ENCODE data around the gene WDFY4.

WDFY4 gene

GRCh38 chr10:48937796-48938195, 253.1 kb downstream of the WDFY4 start:
- no peak for DNase-seq (ENCODE audit: low read depth in 1 of 2, low spot score in 1 of 2)

- DNase-seq (ENCODE audit: low read depth in 1 of 2, low spot score in 1 of 2): no peak
Observed at GRCh38 chr10:48938281-48938680, 253.6 kb downstream of the WDFY4 start.

- DNase-seq (ENCODE audit: low read depth in 1 of 2, low spot score in 1 of 2): no peak
Observed at GRCh38 chr10:48938990-48939536, 254.4 kb downstream of the WDFY4 start.

DNA sequence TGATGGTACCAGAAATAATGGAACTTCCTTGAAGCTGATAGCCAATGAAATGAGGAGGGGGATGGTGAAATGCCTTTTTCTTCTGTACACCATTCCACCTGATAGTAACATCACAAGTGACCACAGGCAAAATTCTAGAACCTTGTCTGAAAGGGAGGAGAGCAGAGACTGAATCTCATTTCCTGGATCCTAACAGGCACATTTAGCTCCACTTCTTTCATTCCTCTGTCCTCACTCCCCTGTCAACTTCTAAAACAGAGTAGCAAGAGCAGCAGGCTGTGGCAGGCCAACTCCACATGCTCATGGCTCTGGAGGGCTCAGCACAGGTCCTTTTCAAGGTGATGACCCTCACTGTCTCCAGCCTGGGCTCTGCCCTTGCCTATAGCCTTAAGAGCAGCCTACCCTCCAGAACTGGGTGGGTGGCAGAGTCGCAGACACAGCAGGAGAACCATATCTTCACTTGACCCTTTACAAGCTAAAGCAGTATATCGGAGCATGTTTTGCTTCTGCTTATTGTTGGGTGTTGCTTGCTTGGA, 255.2 kb downstream of the WDFY4 start, which contains the start of gene LRRC18:
TSS of gene LRRC18 (minus strand) at position 51 of the 536 bp plus-strand sequence. CDS start 25,685 bp downstream, outside the sequence.
- no peak for DNase-seq (ENCODE audit: low read depth in 1 of 2, low spot score in 1 of 2)

DNA sequence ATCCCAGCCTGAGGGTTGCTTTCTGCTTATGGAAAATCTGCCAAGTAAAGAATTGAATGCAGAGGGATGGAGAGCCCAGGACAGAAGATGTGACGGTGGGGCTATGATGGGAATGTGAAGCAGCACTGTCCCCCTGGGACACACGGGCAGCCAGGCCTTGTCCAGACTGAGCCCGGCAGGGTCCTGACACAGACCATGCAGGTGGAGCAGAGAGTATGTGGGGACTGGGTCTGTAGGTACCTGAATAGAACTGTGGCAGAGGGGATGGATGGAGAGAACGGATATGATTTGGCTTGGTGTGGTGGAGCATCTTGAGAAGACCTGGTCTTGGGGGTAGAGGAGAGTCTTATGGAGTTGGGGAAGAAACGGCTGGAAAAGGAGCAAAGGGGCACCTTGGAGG, 255.7 kb downstream of the WDFY4 start:
- DNase-seq (ENCODE audit: low read depth in 1 of 2, low spot score in 1 of 2): no peak

- DNase-seq (ENCODE audit: low read depth in 1 of 2, low spot score in 1 of 2): no peak
Observed at GRCh38 chr10:48940958-48941357, 256.3 kb downstream of the WDFY4 start.

- no peak for DNase-seq (ENCODE audit: low read depth in 1 of 2, low spot score in 1 of 2)
Observed at GRCh38 chr10:48941427-48942075, 256.9 kb downstream of the WDFY4 start.

- DNase-seq (ENCODE audit: low read depth in 1 of 2, low spot score in 1 of 2): no peak
Observed at GRCh38 chr10:48943096-48943495, 258.4 kb downstream of the WDFY4 start.

DNA sequence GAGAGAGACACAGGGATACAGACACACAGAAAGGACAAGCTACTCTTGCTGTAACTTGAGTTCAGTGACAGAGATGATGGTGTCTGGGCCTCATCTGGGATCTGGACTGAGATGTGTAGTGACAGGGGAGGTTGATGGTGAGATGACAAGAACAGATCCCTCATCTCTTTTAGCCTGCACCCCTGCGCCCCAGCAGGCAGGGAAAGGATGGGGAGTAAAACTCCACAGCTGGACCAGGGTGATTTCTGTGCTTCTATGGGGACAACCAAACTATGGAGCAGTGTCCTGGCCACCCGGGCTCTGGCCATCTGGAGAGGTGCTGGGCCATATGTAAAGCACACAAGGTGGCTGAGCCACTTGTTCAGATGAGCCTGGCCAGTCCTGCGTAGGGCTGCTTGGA, 259.5 kb downstream of the WDFY4 start:
- DNase-seq (ENCODE audit: low read depth in 1 of 2, low spot score in 1 of 2): no peak

DNA sequence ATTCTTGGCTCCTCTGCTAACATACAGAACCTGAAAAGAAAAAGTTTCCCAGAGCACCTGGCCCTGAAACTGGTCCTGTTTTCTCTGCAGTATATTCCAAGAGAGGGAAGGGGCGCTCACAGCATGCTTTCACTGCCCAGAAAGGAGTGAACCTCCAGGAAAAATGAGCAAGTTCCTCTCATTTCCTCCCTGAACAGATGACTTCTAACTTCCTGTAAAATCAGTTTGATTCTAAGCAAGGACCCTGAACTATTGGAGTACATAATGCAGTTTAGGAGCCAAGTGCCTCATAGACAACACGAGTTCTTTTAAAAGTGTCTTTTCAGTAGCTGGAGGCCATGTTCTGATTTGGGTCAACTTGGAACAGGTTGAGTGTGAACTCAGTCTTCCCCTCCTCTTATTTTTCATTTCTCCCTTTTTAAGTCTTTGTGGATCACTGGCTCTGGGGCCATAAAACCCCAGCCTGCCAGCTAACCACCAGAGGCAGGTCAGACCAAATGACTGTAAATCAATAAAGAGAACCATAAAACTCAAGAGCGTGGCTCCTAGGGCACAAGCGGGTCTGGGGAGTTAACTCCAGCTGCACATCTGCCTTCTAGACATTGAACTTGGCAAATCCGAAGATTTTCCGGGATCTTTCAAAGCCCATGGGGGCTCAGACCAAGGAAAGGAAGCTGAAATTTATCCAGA, 260.9 kb downstream of the WDFY4 start:
- DNase-seq (ENCODE audit: low read depth in 1 of 2, low spot score in 1 of 2): no peak

GRCh38 chr10:48946332-48946731, 261.7 kb downstream of the WDFY4 start:
- no peak for DNase-seq (ENCODE audit: low read depth in 1 of 2, low spot score in 1 of 2)

DNA sequence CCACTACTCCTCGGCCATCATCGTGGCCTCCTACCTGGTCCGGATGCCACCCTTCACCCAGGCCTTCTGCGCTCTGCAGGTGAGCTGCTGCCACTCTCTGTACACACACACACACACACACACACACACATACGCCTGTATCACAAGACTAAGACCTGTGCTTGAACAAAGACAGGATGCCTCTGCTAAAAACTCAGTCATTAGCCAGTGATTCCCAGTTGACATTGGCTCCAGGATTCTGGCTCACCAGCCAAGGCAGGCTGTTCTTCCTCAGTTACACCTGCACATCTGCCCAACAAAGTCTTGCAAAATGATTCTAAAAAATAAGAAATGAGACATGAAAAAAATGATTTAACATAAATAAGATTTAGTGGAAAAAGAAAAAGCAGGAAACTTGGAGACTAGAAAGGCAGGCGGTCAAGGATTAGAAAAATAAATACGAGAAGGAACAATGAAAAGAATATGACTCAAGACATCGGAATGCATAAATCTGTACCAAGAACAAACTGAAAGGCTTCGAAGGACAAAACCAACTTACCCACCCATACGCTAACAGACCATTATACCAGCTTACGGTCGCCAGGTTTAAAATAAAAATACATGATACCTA, 262.3 kb downstream of the WDFY4 start:
- DNase-seq (ENCODE audit: low read depth in 1 of 2, low spot score in 1 of 2): no peak

DNA sequence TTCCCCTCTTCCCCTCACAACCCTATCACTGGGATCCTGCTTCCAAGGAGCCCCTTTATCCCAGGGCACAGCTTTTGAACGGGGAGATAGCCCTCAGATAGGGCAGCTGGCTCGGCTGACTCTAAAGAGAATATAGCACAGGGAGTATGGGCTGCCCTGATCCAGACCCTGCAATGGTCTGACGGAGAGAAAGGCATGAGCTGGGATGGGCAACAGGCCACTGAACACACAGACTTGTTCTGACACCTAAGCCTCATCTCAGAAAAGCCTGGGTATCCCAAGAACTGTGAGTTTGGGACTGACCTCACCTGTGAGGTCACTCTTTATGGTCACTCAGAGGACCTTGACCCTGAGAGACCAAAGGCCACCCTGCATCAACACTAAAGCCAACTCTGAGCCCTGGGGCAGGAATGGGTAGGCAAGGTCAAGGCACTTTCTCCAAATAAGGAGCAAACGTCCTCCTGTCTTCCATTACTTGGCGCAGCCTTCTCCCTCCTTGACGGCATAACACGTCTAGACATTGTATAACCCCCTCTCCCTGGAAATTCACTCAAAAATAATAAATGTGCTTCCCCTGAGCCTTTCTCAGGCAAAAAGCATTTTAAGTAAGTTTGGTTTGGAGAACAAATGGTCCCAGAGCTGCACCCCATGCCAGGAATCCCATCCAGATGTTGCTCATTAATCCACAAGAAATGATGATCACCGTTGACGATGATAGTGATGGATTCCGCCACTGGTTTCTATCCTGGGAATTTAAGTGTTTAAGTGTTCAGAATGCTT, 263.2 kb downstream of the WDFY4 start:
- no peak for DNase-seq (ENCODE audit: low read depth in 1 of 2, low spot score in 1 of 2)

DNA sequence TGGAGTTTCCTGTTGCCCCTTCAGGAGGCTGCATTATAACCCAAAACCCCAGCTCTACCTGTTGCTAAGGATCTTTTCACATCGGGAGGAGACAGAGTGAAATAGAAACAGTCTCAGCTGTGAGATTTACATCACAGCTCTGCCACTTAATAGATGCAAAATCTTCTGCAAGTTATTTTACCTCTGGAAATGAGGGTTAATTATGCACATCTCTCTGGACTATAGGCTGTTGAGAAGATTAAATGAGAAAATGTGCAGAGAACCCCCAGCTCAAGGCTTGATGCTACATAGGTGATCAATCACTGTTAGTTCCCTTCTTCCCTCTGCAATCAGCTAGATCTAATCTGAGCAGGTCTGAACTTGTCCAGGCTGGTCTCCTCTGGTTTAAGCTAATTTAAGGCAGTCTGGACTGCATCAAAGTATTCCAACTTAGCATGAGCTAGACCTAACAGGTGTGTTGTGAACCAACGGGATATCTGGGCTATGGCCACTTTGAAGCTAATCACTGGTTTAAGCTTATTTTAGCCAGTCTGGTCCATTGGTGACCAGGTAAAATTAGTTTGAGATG, 263.9 kb downstream of the WDFY4 start:
- DNase-seq (ENCODE audit: low read depth in 1 of 2, low spot score in 1 of 2): no peak

DNA sequence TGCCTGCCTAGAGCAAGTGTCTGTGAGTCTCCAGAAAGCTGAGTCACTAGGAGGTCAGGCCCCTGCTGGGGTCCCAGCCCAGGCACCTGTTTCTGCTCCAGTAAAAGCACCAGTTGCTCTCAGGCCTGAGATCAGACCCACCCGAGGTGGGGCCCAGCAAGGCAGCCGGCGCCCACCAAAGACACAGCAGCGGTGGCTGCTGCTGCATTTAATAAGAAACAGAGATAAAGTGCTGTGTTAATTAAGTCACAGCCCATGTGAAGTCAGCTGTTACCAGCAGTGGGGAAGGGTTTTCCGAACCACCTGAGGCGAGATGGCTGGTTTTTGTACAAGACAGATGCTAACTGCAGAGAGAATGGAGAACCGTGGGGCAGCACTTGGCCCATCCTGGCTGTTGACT, 267.0 kb downstream of the WDFY4 start:
- DNase-seq (ENCODE audit: low read depth in 1 of 2, low spot score in 1 of 2): no peak

DNA sequence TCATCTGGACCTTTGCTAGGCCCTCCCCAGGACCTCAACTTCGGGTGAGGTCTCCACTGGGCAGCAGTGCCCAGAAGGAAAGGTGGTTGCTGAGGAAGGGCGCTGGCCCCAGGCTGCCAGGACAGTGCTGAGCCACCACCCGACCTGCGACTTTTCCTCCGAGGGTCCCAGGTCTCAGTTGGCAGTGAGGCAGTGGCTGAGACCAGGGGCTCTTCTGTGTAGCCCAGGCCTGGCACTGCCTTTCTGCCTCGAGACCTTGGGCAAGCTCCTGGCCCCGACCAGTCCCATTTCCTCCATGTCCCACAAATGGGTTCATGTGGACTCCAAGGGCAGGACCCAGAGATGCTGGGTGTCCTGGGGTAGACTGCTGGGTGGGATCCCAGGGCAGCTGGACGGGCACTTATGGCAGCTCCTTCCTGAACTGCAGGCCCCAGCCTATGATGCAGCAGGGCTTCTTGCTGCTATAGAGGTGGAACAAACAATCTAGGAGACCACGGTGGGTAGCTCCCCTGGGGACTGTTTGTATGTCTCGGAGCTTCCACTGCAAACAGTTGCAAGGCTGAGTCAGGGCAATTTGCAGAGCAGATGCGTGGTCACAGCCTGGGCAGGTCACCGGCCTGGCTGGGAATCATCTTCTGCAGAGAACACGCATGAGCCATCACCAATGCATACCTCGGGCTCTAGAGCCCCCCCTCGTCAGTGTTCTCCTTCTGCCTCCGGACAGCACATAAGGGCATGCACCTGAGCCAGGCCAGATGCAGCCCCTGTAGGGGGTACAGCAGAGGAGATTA, 272.9 kb downstream of the WDFY4 start:
- no peak for DNase-seq (ENCODE audit: low read depth in 1 of 2, low spot score in 1 of 2)

GRCh38 chr10:48958598-48959190, 274.0 kb downstream of the WDFY4 start:
- DNase-seq (ENCODE audit: low read depth in 1 of 2, low spot score in 1 of 2): no peak

- no peak for DNase-seq (ENCODE audit: low read depth in 1 of 2, low spot score in 1 of 2)
Observed at GRCh38 chr10:48964038-48964437, 279.4 kb downstream of the WDFY4 start.

- no peak for DNase-seq (ENCODE audit: low read depth in 1 of 2, low spot score in 1 of 2)
Observed at GRCh38 chr10:48965460-48965859, 280.8 kb downstream of the WDFY4 start.

- no peak for DNase-seq (ENCODE audit: low read depth in 1 of 2, low spot score in 1 of 2)
Observed at GRCh38 chr10:48968036-48968435, 283.4 kb downstream of the WDFY4 start.
